Mucosa of descending colon (tissue), 3 donors: ENCODE results near the gene ABCB11. TPM values are rescaled to one million over a fixed set of nuclear protein-coding genes. Genes with fewer than 3 reads are reported as not detected.

Experiments
- ATAC-seq: fragments of 200-7000 bp; cut with Tn5 transposase; one replicate; pipeline ENCODE4 v1.9.1; 2020; ENCODE audit warnings: mild to moderate bottlenecking, moderate library complexity
- DNase-seq, 3 donors: peaks; one replicate each; pipeline ENCODE4 v3.0.0-alpha.2; 2020
- H3K36me3 ChIP-seq: fragments of 200-600 bp; one replicate; pipeline ENCODE4 v1.8.0; 2021; ENCODE audit warnings: low read depth, mild to moderate bottlenecking
- H3K4me1 ChIP-seq: fragments of 200-600 bp; one replicate; pipeline ENCODE4 v1.8.0; 2021; ENCODE audit warnings: low read depth, mild to moderate bottlenecking
- H3K4me3 ChIP-seq: fragments of 200-600 bp; one replicate; pipeline ENCODE4 v1.8.0; 2021; ENCODE audit warnings: mild to moderate bottlenecking
- H3K9me3 ChIP-seq: fragments of 200-600 bp; one replicate; pipeline ENCODE4 v1.8.0; 2021; ENCODE audit warnings: mild to moderate bottlenecking
- CTCF ChIP-seq: fragments of 200-600 bp; IDR thresholded peaks from one replicate; pipeline ENCODE4 v1.8.0; 2022; ENCODE audit warnings: antibody characterized with exemption, mild to moderate bottlenecking
- intact Hi-C, 2 donors: fragments of 100-400 bp; cut with DNase I in 1 of 2; cut with micrococcal nuclease in 1 of 2; formaldehyde crosslinking; loops; one replicate each; pipeline versions ENCODE4 v1.11.0 to v1.11.1; 2022; cut with DNase I, micrococcal nuclease
- total RNA-seq, 3 donors: library from RNA; stranded (reverse); fragmentation: NEBNext Ultra II Directional in 2 of 3; extraction: Animal tissue kit (Norgen Biotek cat#: 25700) in 2 of 3; gene quantifications; one replicate each; pipeline versions ENCODE4 v1.2.1 to v1.2.4, GENCODE V29; 2021 to 2023
- donor health status: DM: no; HTN: no; CAD: no; lungs with moderate emphysema.
- donor health status: DM: no; HTN: no; CAD: no.
- donor health status: DM: no; HTN: yes; CAD: no.

Gene ABCB11
- total RNA-seq, 3 donors from 2014 or later = 1.2 to 21.7 (median 4.6) TPM

- DNase-seq (peak in 1 of 3 donors; percentile 40), ATAC-seq (peak; percentile 44)
- peak; percentile 17 for TF ChIP-seq CTCF
- intact Hi-C loops = loop anchor here in 1 of 2 donors (5.0 kb wide), 1 partner anchor 148 kb away; no protein-coding TSS in a partner anchor
- no peak overlapping the region for H3K4me3 ChIP-seq
- H3K4me1 ChIP-seq = no peaks in the 10 kb centered on the region
- no peaks in the 10 kb centered on the region for H3K36me3 ChIP-seq
- H3K9me3 ChIP-seq = peaks cover 1% of the 10 kb centered on the region
Observed at GRCh38 chr2:168920504-168921157, 110.5 kb downstream of the ABCB11 start.

- intact Hi-C loops = loop anchor here in 1 of 2 donors (10.0 kb wide), 1 partner anchor 572 kb away; no protein-coding TSS in a partner anchor
- ATAC-seq (no peak), DNase-seq (no peak)
- Histone ChIP-seq H3K4me3 (no peak overlapping the region), H3K36me3 (no peaks in the 10 kb centered on the region), H3K9me3 (peaks cover 2% of the 10 kb centered on the region), H3K4me1 (no peaks in the 10 kb centered on the region)
- no peak for TF ChIP-seq CTCF
Observed at GRCh38 chr2:168916331-168916675, 114.8 kb downstream of the ABCB11 start.

GRCh38 chr2:168915441-168916330, 115.4 kb downstream of the ABCB11 start:
- no peaks in the 10 kb centered on the region for H3K36me3 ChIP-seq
- ATAC-seq (no peak), DNase-seq (no peak)
- H3K4me3 ChIP-seq = no peak overlapping the region
- no peaks in the 10 kb centered on the region for H3K4me1 ChIP-seq
- intact Hi-C loops = loop anchor here in 1 of 2 donors (10.0 kb wide), 1 partner anchor 571 kb away; no protein-coding TSS in a partner anchor
- no peak for TF ChIP-seq CTCF
- peaks cover 2% of the 10 kb centered on the region for H3K9me3 ChIP-seq

- Histone ChIP-seq H3K36me3 (no peaks in the 10 kb centered on the region), H3K4me3 (no peak overlapping the region), H3K9me3 (peaks cover 2% of the 10 kb centered on the region), H3K4me1 (no peaks in the 10 kb centered on the region)
- ATAC-seq (no peak), DNase-seq (no peak)
- no peak for TF ChIP-seq CTCF
- intact Hi-C loops = loop anchor here in 1 of 2 donors (10.0 kb wide), 1 partner anchor 569 kb away; no protein-coding TSS in a partner anchor
Observed at GRCh38 chr2:168913495-168913894, 117.6 kb downstream of the ABCB11 start.

- DNase-seq = peak in 1 of 3 donors; percentile 34
- ATAC-seq = peak; percentile 67
- Histone ChIP-seq H3K4me3 (no peak overlapping the region), H3K36me3 (no peaks in the 10 kb centered on the region), H3K9me3 (peaks cover 2% of the 10 kb centered on the region), H3K4me1 (no peaks in the 10 kb centered on the region)
- intact Hi-C loops = loop anchor here in 1 of 2 donors (10.0 kb wide), 1 partner anchor 568 kb away; no protein-coding TSS in a partner anchor
- TF ChIP-seq CTCF = no peak
Observed at GRCh38 chr2:168912901-168913369, 118.2 kb downstream of the ABCB11 start.
